Fibroblast of the conjunctiva (primary cell): ENCODE data around the gene UAP1L1.

Source experiments
- DNase-seq: peaks from one replicate; pipeline ENCODE4 v3.0.0-alpha.2; 2010; ENCODE audit warnings: low read depth

UAP1L1 gene

DNA sequence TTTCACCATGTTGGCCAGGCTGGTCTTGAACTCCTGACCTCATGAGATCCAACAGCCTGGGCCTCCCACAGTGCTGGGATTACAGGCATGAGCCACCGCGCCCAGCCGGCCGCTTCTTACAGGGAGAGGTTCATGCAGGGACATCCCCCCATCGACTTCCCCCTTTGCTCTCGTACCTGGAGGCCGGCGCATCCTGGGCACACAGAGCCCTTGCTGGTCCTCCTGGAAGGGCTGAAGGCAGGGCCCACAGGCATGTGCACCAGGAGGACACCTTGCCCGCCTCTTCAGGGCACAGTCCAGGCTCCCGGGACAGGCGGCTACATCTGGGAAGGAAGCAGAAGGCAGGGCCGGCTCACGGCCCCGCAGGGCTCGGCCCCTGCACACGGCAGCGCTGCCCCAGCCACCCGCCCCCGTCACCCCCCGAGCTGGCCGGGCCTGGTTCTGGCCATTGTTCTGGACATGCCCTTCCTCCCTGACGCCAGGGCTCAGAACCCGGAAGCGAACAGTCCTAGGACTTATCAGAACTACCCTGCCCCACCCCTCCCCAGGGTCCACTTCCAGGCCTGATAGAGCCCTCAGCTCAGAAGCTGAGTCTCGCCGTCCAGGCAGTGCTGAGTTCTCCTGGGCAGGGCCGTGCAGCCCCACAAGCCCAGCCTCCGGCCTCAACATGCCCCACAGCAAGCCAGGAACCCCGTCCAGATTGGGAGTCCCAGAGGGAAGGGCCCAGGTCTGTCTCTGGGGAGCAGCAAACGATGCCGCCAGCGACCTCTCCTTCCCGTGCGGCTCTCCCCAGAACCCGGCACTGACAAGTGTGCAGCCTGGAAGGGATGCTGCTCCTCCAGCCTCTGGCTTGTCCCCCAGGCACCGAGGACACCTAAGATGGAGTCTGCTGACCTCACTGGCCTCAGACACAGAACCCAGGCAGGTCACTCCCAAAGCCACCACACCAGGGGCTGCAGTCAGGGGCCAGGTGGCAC, 34.3 kb upstream of the UAP1L1 start:
- no peak for DNase-seq

DNA sequence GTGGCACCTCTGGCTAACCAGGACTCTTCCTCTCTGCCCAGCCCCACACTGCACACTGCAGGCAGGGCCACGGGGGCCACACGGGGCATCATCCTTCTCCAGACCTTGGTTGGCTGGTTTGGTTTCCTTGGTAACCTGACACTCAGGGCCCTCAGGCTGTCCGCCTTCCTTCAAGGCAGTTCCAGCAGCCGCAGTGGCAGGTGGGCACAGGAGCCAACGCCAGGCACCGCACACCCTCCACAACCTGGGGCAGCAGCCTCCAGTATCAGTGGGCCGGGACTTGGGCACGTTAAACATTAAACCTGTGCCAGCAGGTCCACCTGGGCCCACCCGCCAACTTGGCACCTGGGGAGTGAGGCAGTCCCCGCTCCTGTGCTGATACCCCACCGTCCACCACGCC, 33.3 kb upstream of the UAP1L1 start:
- no peak for DNase-seq

DNA sequence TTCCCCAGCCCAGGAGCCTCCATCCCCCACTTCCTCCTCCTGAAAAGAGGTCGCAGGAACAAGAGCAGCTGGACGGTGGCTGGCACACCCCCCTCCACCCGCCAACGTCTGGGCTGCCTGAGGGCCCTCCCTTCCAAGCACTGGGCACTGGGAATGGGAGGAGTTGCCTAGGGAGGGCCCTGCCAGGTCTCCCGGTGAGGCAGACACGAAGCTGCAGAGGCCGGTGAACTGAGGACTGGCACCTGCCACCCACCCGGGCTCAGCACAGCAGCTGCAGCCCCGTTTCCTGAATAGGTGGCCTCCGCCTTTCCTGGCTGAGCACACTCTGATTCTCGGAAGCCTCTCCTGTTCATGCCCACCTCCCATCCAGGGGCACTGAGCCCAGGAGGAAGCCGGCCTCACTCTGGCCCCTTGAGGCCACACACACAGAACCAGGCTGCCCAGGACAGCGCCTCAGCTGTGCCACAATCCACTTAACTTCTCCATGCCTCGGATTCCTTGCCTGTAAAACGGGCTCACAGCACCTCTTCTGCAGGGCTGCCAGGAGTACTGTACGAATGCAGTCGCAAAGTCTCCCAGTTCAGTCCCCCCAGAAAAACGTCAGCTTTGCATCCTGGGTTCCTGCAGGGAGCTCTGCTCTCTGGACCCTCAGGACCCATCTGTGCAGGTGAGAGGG, 32.7 kb upstream of the UAP1L1 start:
- DNase-seq, result no peak

DNA sequence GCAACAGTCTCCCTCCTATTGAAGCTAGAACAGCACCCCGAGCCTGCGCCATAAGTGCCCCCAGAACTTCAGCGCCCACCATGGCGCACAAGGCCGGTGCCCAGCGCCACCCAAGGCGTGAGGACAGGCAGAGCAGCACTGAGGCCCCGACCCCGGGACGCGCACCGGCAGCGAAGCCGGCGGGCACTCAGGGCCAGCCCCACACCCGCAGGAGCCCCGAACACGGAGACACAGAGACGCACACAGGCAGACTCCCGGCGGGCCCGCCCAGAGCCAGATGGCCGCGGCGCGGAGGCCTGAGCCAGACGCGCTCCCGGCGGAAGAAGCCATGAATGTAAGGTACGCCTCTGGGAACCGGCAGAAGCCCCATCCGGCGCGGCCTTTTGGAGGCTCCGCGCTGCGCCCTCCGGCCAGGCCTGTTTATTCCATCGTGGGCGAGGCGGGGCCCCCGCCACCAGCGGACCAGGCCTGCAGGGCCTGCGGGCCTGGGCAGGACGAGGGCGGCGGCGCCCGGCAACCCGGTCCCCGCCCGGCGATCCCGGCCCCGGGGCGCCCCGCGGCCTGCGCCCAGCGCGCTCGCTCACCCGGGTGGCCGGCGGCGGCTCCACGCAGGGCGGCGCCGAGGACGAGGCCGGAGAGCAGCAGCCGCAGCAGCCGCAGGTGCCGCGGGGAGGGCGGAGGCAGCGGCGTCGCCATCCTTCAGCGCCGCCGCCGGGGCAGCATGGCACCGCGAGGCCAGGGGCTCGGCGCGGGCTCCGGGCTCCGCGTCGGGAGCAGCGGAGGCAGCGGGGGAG, 31.8 kb upstream of the UAP1L1 start:
- DNase-seq, result no peak

DNA sequence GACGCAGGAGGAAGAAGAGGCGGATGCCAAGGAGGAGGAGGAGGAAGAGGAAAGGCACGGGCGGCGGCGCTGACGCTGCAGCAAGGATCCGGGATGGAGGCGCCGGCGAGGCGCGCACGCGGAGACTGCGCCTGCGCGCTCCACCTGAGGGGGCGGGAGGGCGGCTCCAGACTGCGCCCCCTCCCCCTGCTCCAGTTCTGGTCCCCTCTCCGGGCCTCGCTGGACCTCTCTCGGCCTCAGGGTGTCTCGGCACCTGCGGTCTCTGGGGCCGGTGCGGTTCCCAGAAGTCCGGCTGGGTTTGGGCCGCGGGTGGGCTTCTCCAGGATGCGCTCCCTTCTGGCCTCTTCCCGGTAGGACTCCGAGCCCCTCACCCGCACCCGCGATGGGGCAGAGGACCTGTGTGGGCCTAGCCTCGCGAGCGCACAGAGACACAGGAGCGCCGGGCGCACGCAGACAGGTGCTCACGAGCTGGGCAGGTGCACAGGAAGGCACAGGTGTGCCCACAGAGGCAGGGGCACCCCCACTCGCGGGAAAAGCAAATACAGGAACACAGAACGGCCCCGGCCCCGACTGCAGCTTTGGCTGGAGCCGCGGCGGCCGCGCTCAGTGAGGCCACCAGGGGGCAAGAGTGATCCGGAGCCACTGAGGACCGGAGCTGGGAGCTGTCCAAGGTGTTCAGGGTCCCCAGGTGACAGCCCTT, 31.1 kb upstream of the UAP1L1 start, which contains the start of gene NPDC1:
TSS of gene NPDC1 (minus strand) at position 90 of the 700 bp plus-strand sequence. CDS start 188 bp downstream, outside the sequence.
- no peak for DNase-seq

DNA sequence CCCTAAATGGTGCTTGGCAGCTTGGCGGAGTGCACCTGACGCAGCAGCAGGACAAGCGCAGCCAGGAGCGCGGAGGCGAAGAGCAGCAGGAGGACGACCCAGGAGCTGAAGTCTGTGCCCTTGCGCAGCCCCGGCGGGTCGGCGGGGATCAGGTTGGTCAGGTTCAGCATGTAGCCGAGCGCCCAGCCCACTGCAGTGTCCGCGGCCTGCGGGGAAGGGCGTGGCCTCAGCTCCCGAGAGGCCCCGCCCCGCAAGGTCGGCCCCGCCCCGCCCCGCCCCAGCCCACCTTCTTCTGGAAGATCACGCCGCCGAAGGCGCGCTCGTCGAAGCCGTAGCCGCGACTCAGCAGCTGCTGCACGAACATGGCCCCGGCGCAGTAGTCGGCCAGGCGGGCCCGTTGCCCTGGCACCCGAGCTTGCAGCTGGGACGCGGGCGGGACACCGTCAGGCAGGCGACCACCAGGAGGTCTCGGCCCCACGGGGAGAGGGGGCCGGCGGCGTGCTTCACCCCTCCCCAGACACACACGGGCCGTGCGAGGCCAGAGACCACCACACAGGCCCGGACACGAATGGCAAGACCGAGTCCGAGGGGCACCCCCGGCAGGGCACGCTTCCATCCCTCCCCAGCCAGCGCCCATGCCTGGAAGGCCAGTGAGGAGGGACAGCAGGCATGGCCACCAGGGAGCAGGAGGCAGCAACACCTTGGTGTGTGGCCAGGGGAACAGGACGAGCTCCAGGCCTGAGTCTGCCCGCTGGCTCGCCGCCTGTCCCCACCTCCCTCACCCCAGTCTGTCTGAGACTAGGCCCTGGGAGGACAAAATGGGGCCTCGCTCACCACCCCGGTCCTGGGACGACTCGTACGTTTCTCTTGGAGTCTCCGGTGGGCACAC, 28.4 kb upstream of the UAP1L1 start:
- DNase-seq, result no peak

DNA sequence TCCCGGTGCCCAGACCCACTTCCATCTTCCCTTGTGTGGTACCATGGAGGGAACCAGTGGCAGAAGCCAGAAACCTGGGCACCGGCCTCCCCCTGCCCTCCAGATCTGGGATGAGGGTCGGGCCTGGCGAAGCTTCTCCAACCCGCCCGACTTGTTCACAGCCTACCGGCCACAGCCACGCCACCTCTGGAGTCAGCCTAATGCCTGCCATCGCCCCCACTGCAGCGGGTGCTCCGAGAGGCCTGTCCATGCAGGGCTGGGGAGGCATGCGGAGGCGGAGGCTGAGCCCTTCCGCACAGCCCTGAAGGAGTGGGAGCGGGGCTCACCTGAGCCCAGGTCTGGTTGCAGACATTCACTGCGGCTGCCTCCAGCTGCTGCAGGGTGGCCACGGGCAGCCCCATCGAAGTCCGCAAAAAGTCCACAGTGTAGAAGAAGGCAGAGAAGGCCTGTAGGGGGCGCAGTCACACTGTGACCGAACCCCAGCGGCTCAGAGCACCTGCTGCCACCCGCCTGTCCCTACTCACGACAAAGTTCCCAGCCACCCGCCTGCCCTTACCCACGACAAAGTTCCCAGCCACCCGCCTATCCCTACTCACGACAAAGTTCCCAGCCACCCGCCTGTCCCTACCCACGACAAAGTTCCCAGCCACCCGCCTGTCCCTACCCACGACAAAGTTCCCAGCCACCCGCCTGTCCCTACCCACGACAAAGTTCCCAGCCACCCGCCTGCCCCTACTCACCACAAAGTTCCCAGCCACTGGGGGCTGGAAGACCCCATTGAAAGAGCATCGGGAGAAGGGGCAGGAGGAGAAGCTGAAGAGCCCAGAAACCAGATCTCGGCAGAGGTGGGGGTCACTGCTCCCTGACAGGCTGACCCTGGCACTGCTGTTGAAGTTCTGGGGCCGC, 27.5 kb upstream of the UAP1L1 start:
- DNase-seq, result no peak

DNA sequence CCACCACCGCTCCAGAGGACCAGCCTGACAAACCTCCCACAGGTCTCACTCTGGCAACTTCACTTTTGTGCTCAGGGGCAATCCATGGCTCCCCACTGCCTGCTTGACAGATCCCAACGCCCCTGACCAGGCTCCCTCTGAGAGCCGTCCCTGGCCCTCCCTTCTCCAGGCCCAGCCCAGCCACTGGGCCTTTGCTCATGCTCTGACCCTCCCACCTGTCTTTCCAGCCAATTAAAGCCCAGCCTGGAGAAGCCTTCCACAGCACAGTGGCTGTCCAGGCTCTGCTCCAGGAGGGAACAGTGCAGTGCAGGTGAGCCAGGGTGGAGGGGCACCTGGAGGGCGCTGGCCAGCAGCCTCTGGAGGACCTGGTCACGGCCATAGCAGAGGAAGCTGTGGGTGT, 26.7 kb upstream of the UAP1L1 start:
- no peak for DNase-seq

DNA sequence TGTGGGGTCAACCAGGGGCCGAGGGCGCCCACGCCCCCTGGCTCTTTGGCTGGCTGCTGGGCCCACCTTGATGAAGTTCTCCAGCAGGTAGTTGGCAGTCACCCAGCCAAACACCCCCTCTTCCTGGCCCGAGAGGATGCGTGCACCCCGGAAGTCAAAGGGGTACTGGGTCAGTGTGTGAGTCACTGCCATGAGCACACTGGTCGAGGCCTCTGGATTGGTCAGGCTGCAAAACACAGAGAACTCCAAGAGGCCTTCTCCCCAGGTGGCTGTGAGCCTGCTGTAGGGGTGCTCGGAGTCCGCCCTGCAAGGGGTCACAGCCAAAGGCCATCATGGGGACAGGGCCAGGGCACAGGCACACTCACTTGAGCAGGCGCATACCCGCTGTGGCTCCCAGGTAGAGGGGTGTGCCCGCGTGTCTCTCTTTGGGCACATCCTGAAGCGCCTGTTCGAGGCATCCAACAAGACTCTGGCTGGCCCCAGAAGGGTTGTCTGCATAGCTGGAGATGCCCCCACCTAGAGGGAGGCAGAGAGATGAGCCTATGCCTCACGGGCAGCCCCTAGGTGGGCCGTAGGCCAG, 26.1 kb upstream of the UAP1L1 start:
- no peak for DNase-seq

DNA sequence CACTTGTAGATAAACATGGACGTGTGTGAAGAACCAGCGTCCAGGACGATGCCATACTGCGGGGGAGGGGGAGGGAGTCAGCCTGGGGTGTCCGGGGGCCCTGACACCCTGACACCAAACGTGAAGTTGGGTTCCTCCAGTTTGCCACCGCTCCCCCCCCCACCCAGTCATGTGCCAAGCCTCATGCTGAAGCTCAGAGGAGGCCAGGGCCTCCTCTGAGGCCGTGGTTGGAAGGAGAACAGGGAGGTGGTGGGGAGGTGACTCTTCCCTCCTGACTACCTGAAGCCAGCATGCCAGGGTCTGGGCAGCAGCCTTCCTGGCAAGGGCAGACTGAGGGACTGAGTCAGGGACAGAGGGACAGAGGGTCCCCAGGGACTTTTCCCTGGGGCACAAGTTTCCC, 25.0 kb upstream of the UAP1L1 start:
- DNase-seq, result no peak

DNA sequence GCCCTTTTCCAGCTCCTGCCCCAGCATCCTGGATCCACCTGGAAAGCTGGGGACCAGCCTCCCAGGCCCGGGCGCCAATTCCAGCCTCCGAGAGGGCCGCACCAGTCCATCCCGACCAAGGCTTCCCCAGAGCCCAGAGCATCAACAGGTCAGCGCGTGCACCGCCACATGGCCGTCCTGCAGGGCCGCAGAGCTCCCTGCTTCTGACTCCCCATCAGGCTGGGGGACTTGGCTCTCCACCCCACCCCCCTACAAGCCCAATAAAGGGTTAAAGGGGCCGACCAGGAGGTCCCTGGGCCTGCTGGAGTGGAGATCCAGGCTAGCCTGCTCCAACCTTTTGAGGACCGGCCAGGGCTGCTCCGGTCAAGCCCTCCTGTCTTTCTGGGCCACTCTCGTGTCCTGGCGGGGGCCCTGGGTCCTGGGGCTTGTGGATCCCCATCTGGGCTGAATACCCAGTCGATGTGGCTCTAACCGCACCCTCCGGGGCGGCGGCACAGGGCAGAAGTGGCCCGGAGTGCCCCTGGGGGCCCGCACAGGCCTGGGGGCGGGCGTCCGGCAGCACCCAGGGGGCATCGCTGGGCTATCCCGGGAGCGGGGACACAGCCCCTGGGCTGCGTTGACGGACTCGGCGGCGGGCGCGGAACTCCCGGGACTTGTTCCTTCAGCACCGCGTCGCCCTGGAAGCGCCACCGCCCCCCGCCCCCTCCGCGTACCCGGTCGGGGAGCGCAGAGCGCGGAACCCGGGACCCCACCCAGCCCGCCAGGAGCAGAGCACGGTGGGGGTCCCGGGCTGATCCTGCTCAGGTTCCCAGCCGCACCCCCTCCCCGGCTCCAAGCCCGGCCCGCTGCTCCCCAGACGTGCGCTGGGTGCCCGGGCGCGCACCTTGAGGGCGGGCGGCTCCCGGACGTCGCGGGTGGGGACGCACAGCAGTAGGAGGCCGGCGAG, 24.0 kb upstream of the UAP1L1 start:
- DNase-seq, result no peak

DNA sequence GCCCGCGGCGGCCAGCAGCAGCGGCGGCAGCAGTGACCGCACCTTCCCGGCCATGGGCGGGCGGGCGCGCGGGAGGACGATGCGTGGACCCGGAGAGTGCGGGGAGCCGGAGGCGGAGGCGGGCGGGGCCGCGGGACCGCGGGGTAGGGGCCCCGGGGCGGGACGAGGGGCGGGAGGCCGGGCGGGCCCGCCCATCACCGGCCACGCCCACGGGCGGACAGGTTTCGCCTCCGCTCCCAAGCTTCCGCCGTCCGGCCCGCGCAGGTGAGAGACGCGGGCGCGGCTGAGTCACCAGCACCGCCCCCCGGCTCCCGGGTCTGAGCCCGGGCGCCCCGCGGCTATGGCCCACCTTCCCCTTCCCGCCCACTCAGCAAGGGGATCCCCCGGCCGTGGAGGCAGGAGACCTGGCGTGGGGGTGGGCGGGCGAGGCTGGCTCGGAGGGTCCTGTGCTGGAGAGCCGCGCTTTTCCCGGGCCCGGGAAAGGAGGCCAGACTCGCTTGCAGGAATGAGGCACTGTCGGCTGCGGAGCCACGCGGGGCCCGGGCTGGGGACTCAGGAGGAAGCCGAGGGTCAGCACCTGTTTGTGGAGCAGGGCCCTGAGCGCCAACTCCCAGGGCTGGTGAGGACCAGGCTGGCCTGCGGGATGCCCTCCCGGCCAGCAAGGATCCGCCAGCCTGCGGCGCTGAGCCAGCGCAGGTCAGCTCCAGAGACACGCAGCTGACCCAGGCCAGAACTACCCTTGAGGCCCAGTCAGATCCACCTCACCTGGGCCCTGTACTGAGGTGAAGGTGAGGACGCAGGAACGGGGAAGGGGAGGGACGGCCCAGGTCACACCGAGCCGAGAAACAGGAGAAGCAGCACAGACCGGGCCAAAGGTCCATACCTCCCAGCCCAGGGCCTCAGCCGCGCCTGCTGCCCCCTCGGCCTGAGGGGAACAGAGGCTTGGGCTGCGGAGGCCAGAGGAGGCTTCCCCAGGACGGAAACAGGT, 23.1 kb upstream of the UAP1L1 start, which contains the start of gene ENTPD2:
TSS of gene ENTPD2 (minus strand) at position 118 of the 988 bp plus-strand sequence. CDS start at position 54, 64 bp downstream.
- DNase-seq, result no peak

DNA sequence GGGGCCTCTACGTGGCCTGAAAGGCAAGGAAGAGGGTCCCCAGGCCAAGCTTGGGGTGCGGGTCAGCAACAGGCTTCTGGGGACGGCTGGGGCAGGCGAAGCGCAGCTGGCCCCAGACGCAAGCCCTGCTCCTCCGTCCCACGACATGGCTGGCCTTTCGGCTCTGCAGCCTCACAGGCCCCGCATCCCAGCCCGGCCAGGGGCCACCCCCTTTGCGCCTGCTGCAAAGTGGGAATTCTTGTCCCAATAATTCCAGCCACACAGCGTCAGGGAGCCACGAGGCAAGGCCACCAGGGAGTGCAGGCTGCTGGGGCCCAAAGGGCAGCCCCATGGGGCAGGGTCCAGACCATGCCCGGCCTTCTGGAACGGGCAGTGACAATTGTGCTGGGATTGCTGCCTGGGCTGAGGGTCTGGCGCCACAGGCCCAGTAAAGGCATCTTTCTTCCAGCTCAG, 22.4 kb upstream of the UAP1L1 start:
- no peak for DNase-seq

DNA sequence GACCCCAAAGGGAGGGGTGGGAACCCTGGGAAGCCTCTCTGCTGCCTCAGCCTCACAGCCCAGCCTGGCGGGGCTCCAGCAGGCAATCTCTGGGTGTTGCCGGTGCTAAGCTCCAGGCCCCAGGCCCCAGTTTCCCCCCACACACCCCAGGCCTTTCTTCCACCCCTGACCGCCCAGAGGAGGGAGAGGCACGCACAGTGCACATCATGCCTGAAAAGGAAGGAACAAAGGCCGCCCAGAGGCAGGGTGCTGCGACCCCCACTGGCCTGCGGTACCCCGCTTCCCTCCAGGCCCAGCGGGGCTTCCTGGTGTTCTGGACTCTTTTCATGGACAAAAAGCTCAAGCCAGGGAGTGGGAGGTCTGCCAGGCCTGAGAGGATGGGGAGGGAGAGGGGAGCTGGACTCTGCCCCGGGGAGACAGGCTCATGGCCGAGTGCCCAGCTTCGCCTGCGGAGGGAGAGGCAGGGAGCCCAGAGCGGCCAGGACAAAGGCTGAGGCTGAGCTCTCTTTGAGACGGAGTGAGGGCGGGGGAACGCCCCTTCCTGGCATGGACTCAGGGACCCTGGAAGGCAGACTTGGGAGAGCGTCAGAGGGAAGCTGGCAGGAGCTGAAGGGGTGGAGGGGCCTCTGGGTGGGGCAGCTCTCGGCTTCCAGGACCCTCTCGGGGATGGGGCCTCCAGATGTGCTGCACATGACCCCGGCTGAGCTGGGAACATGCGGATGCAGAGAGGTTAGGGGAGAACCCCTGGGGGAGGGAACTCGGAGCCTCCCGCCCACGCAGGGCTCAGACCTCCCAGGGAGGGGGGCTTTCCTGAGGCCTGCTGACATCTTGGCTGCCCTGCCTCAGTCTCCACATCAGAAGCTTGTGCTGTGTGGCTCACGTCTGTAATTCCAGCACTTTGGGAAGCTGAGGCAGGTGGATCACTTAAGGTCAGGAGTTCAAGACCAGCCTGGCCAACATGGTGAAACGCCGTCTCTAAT, 21.6 kb upstream of the UAP1L1 start:
- DNase-seq, result peak; percentile 94

DNA sequence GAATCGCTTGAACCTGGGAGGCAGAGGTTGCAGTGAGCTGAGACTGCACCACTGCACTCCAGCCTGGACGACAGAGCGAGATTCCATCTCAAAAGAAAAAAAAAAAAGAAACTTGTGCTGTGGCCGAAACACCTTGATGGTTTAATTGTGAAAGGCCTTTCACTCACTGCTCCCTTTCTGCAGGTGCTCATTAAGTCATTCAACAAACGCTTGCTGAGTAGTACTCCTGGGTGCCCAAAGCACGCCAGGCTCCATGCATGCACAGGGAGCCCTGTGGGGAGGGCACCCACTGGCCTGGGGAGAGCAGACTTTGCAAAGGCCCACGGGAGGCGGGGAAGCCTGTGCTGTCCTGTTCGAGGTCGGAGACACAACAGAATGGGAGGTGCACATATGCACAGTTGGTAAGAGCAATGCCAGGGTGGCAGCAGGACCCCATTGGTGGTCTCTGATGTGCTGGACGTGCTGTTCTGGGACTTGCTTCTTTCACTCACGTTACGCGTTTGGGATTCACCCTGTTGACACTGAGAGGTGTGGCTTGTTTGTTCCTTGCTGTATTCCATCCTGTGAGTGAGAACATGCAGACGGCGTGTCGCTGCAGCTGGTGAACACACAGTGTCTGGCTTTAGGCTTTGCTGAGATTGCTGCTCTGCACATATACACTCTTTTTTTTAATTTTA, 20.4 kb upstream of the UAP1L1 start:
- no peak for DNase-seq
